HCT116 (cell line): ENCODE measurements around the gene NHLRC1. TPM values are rescaled to one million over a fixed set of nuclear protein-coding genes. Genes with fewer than 3 reads are reported as not detected.

Experiments used
- ATAC-seq: fragments of 200-7000 bp; cut with Tn5 transposase; 2 replicates; pipeline ENCODE4 v1.9.1; 2020; ENCODE audit warnings: mild to moderate bottlenecking, moderate library complexity
- BruUV-seq: library from RNA; stranded (reverse); fragments of 400-500 nt; replicated peaks from 2 replicates; lab custom pipeline; 2021; lab: Mats Ljungman, UMichigan
- CTCF ChIA-PET: fragments of 300-600 bp; sonication (Branson Sonifier 250); formaldehyde crosslinking; loops from one replicate; lab custom pipeline; 2021; ENCODE audit warnings: antibody characterized with exemption; lab: Charles Lee
- POLR2A ChIA-PET: fragments of 300-600, 350-600 bp; sonication (Branson Sonifier 250); formaldehyde crosslinking; loops from one replicate; lab custom pipeline; 2021; ENCODE audit warnings: antibody characterized with exemption; lab: Charles Lee
- RAD21 ChIA-PET, 2 experiments: fragments of 300-600 bp; sonication (Branson Sonifier 250); formaldehyde crosslinking; loops; one replicate each; lab custom pipeline; 2023; ENCODE audit warnings: low total read pairs in 2 of 2; ENCODE audit not compliant: uncharacterized antibody in 2 of 2, unreplicated experiment in 2 of 2, low non-redundant PET in 1 of 2; lab: Charles Lee
- DNase-seq: peaks from one replicate; pipeline ENCODE4 v3.0.0-alpha.2; 2010; ENCODE audit warnings: low read depth, low spot score
- H2AFZ ChIP-seq: fragments of 200-600 bp; shearing (Covaris generic), sonication (generic); 2 replicates; pipeline ENCODE4 v1.6.1; 2017; ENCODE audit warnings: low read depth, mixed run types, mixed read lengths, antibody characterized with exemption, low read length; ENCODE audit not compliant: poor library complexity, severe bottlenecking
- H3K27ac ChIP-seq: 2 replicates; pipeline ENCODE4 v1.5.1; 2012; ENCODE audit warnings: low read depth, low read length
- H3K27me3 ChIP-seq: fragments of 200-600 bp; sonication (generic); 2 replicates; pipeline ENCODE4 v1.6.1; 2016; ENCODE audit warnings: mixed run types, low read length, mixed read lengths; ENCODE audit not compliant: insufficient read depth
- H3K36me3 ChIP-seq, 2 experiments: fragments of 200-500 bp in 1 of 2; fragments of 200-600 bp in 1 of 2; sonication (Bioruptor generic) in 1 of 2; sonication (generic) in 1 of 2; 2 replicates each; pipeline versions ENCODE4 v1.5.1 to v1.6.1; 2014 to 2016; ENCODE audit warnings: low read length in 2 of 2, inconsistent platforms in 1 of 2, mixed read lengths in 1 of 2, mixed run types in 1 of 2; ENCODE audit not compliant: insufficient read depth in 2 of 2, control insufficient read depth in 1 of 2
- H3K4me1 ChIP-seq, 2 experiments: fragments of 200-600 bp in 1 of 2; sonication (generic) in 1 of 2; 2 replicates each; pipeline versions ENCODE4 v1.5.1 to v1.6.1; 2012 to 2017; ENCODE audit warnings: low read length in 2 of 2, inconsistent platforms in 1 of 2, mild to moderate bottlenecking in 1 of 2, mixed read lengths in 1 of 2, mixed run types in 1 of 2, moderate library complexity in 1 of 2; ENCODE audit not compliant: insufficient read depth in 2 of 2, control insufficient read depth in 1 of 2
- H3K4me2 ChIP-seq: fragments of 200-600 bp; sonication (generic); 2 replicates; pipeline ENCODE4 v1.6.1; 2017; ENCODE audit warnings: mixed run types, low read length, mixed read lengths
- H3K4me3 ChIP-seq, 2 experiments: fragments of 200-600 bp in 1 of 2; sonication (generic) in 1 of 2; replicated peaks in 1 of 2; 2 replicates each; pipeline ENCODE4 v1.5.1; 2011 to 2016; ENCODE audit warnings: low read length in 2 of 2, control low read depth in 1 of 2, low read depth in 1 of 2, mild to moderate bottlenecking in 1 of 2, mixed read lengths in 1 of 2, mixed run types in 1 of 2
- H3K79me2 ChIP-seq: fragments of 200-600 bp; sonication (generic); 2 replicates; pipeline ENCODE4 v1.6.1; 2017; ENCODE audit warnings: mild to moderate bottlenecking, mixed run types, low read length, moderate library complexity, mixed read lengths; ENCODE audit not compliant: insufficient read depth
- H3K9ac ChIP-seq: fragments of 200-600 bp; sonication (generic); 2 replicates; pipeline ENCODE4 v1.6.1; 2016; ENCODE audit warnings: low read length, mixed read lengths
- H3K9me2 ChIP-seq: fragments of 200-600 bp; sonication (generic), shearing (Covaris generic); 2 replicates; pipeline ENCODE4 v1.6.1; 2017; ENCODE audit warnings: mixed run types, mild to moderate bottlenecking, moderate library complexity; ENCODE audit not compliant: insufficient read depth
- H3K9me3 ChIP-seq, 2 experiments: fragments of 200-500 bp in 1 of 2; fragments of 200-600 bp in 1 of 2; sonication (Bioruptor generic) in 1 of 2; sonication (generic) in 1 of 2; 2 replicates each; pipeline ENCODE4 v1.6.1; 2014 to 2017; ENCODE audit warnings: low read length in 2 of 2, mixed read lengths in 2 of 2, inconsistent platforms in 1 of 2, low read depth in 1 of 2, mild to moderate bottlenecking in 1 of 2, mixed run types in 1 of 2, moderate library complexity in 1 of 2; ENCODE audit not compliant: control insufficient read depth in 1 of 2, insufficient read depth in 1 of 2
- H4K20me1 ChIP-seq: fragments of 200-600 bp; sonication (generic), shearing (Covaris generic); 2 replicates; pipeline ENCODE4 v1.6.1; 2017; ENCODE audit warnings: mixed run types, mild to moderate bottlenecking, moderate library complexity; ENCODE audit not compliant: insufficient read depth
- EGR1 ChIP-seq: IDR thresholded peaks from 2 replicates; pipeline ENCODE4 v1.6.1; 2012; ENCODE audit warnings: low read depth
- ELF1 ChIP-seq: IDR thresholded peaks from 2 replicates; pipeline ENCODE4 v1.6.1; 2012; ENCODE audit warnings: low read depth, borderline replicate concordance
- EZH2 ChIP-seq: fragments of 200-600 bp; sonication (generic); IDR thresholded peaks from 2 replicates; pipeline ENCODE4 v1.6.1; 2017; ENCODE audit warnings: antibody characterized with exemption, mixed run types
- EZH2phosphoT487 ChIP-seq: fragments of 200-600 bp; IDR thresholded peaks from 2 replicates; pipeline ENCODE4 v1.6.1; 2018; ENCODE audit warnings: antibody characterized with exemption, borderline replicate concordance
- JUND ChIP-seq: IDR thresholded peaks from 2 replicates; pipeline ENCODE4 v1.6.1; 2012
- RAD21 ChIP-seq: IDR thresholded peaks from 2 replicates; pipeline ENCODE4 v1.6.1; 2012; ENCODE audit warnings: low read depth, mild to moderate bottlenecking
- SP1 ChIP-seq: IDR thresholded peaks from 2 replicates; pipeline ENCODE4 v1.6.1; 2012; ENCODE audit warnings: low read depth
- SRF ChIP-seq: IDR thresholded peaks from 2 replicates; pipeline ENCODE4 v1.6.1; 2012; ENCODE audit warnings: low read depth
- TCF7L2 ChIP-seq: IDR thresholded peaks from 2 replicates; pipeline ENCODE4 v1.7.0; 2011; ENCODE audit warnings: borderline replicate concordance, inconsistent platforms; ENCODE audit not compliant: insufficient read depth, insufficient read length; ENCODE audit errors: extremely low read depth
- ZFX ChIP-seq: fragments of 450-650 bp; IDR thresholded peaks from 2 replicates; pipeline ENCODE4 v1.6.1; 2017
- intact Hi-C: fragments of 100-400 bp; cut with micrococcal nuclease; formaldehyde crosslinking; loops from 2 replicates; pipeline ENCODE4 v1.10.0; 2022
- total RNA-seq: library from RNA; stranded (reverse); gene quantifications from one replicate; pipeline ENCODE4 v1.2.1, GENCODE V29; 2021; ENCODE audit not compliant: unreplicated experiment
- TF ChIP-seq, protein P1 (sequence below), 3 experiments: fragments of 200-600 bp in 1 of 3; sonication (generic) in 1 of 3; IDR thresholded peaks in 2 of 3; conservative IDR thresholded peaks in 1 of 3; 2 replicates each; pipeline ENCODE4 v1.5.1; 2012 to 2017; ENCODE audit warnings: low read depth in 2 of 3, low read length in 2 of 3, antibody characterized with exemption in 1 of 3, borderline replicate concordance in 1 of 3, control low read depth in 1 of 3, mild to moderate bottlenecking in 1 of 3, mixed read lengths in 1 of 3, mixed run types in 1 of 3, moderate library complexity in 1 of 3; ENCODE audit not compliant: insufficient read depth in 1 of 3
- TF ChIP-seq, protein P2 (sequence below): IDR thresholded peaks from 2 replicates; pipeline ENCODE4 v1.6.1; 2011; ENCODE audit warnings: mild to moderate bottlenecking, low read length, moderate library complexity; ENCODE audit not compliant: insufficient replicate concordance; ENCODE audit errors: extremely low read depth
- TF ChIP-seq, protein P3 (sequence below): IDR thresholded peaks from 2 replicates; pipeline ENCODE4 v1.6.1; 2012

The NHLRC1 gene
- total RNA-seq, 1 experiment from 2014 or later = not detected

DNA sequence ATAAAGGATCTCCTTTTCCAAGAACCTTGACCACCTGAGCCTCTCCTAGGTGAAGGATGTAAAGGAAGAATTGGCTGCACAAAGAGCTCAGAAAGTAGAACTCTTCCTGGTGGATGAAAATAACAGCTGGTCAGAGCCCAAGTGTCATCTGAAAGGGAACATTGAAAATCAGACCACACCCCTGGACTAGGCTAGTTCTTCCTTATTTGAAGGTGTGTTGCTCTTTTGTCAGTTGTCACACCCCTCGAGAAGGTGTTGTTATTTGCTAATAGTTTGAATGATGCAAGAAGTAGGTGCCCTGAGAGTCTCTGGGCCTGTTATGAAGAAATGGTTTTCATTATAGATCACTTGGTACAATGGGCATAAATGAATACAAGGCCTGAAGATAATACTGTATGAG lies 31.1 kb downstream of the NHLRC1 start:
- Histone ChIP-seq H3K4me2 (no peak overlapping the region), H2AFZ (no peak overlapping the region), H3K27ac (no peak overlapping the region), H3K9ac (no peak overlapping the region), H4K20me1 (no peaks in the 10 kb centered on the region), H3K9me2 (no peaks in the 10 kb centered on the region), H3K9me3 (0 out of 4 replicates have a peak, but pooled peaks cover 0 to 3% of the 10 kb centered on the region in 2 experiments), H3K4me1 (no peaks in the 10 kb centered on the region), H3K27me3 (no peaks in the 10 kb centered on the region), H3K4me3 (no peak overlapping the region), H3K36me3 (no peaks in the 10 kb centered on the region), H3K79me2 (no peaks in the 10 kb centered on the region)
- CTCF ChIA-PET = no interaction called here
- TF ChIP-seq SP1 = no peak
- no peak for TF ChIP-seq ZFX
- TF ChIP-seq ELF1 = no peak
- no peak for TF ChIP-seq SRF
- TF ChIP-seq EZH2phosphoT487 = no peak
- TF ChIP-seq, protein P1, sequence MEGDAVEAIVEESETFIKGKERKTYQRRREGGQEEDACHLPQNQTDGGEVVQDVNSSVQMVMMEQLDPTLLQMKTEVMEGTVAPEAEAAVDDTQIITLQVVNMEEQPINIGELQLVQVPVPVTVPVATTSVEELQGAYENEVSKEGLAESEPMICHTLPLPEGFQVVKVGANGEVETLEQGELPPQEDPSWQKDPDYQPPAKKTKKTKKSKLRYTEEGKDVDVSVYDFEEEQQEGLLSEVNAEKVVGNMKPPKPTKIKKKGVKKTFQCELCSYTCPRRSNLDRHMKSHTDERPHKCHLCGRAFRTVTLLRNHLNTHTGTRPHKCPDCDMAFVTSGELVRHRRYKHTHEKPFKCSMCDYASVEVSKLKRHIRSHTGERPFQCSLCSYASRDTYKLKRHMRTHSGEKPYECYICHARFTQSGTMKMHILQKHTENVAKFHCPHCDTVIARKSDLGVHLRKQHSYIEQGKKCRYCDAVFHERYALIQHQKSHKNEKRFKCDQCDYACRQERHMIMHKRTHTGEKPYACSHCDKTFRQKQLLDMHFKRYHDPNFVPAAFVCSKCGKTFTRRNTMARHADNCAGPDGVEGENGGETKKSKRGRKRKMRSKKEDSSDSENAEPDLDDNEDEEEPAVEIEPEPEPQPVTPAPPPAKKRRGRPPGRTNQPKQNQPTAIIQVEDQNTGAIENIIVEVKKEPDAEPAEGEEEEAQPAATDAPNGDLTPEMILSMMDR (IDR thresholded peaks at IDR 0.05 in 2 of 3, conservative IDR thresholded peaks at IDR 0.05 in 1 of 3; ENCODE audit: borderline replicate concordance in 1 of 3, insufficient read depth in 1 of 3, low read depth in 2 of 3, low read length in 2 of 3) = no peak
- TF ChIP-seq EGR1 = no peak
- TF ChIP-seq EZH2 = no peak
- no TSS peak for BruUV-seq
- RAD21 ChIA-PET = no interaction called here
- intact Hi-C loops = loop anchor here (1.0 kb wide), 1 partner anchor 40 kb away; no protein-coding TSS in a partner anchor
- no peak for ATAC-seq
- no peak for DNase-seq
- POLR2A ChIA-PET = no interaction called here

DNA sequence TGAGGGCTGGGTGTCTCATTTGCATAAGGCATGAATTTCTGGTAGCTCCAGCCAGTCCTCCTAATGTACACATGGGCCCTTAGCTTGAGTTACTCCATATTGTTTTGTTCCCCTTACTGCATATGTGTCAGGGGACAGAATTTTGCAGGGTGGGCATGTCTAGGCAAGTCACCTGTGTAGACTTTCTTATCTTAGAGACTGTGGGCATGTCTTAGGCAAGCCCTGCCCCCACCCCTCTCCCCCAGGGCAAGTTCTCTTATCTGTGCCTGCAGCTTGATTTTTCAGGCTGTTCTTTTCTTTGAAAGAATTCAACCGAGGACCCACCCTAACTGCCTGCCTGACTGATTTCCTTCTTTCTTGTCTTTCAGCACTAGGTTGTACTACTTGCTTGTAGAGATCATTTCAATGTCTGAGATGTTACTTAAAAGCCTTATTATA lies 32.1 kb downstream of the NHLRC1 start:
- DNase-seq = no peak
- H3K36me3 ChIP-seq = no peaks in the 10 kb centered on the region
- no peak for ATAC-seq
- ChIA-PET RAD21 (no interaction called here), CTCF (no interaction called here), POLR2A (no interaction called here)
- no peak overlapping the region for H3K4me2 ChIP-seq
- H3K9me3 ChIP-seq = 0 out of 4 replicates have a peak, but pooled peaks cover 0 to 3% of the 10 kb centered on the region in 2 experiments
- H3K27me3 ChIP-seq = no peaks in the 10 kb centered on the region
- H3K9ac ChIP-seq = no peak overlapping the region
- H3K4me1 ChIP-seq = no peaks in the 10 kb centered on the region
- no peaks in the 10 kb centered on the region for H3K79me2 ChIP-seq
- no peaks in the 10 kb centered on the region for H3K9me2 ChIP-seq
- H2AFZ ChIP-seq = no peak overlapping the region
- no peak overlapping the region for H3K4me3 ChIP-seq
- H3K27ac ChIP-seq = no peak overlapping the region
- no TSS peak for BruUV-seq
- no peaks in the 10 kb centered on the region for H4K20me1 ChIP-seq
- intact Hi-C loops = no loop called here
- TF ChIP-seq, protein P2, sequence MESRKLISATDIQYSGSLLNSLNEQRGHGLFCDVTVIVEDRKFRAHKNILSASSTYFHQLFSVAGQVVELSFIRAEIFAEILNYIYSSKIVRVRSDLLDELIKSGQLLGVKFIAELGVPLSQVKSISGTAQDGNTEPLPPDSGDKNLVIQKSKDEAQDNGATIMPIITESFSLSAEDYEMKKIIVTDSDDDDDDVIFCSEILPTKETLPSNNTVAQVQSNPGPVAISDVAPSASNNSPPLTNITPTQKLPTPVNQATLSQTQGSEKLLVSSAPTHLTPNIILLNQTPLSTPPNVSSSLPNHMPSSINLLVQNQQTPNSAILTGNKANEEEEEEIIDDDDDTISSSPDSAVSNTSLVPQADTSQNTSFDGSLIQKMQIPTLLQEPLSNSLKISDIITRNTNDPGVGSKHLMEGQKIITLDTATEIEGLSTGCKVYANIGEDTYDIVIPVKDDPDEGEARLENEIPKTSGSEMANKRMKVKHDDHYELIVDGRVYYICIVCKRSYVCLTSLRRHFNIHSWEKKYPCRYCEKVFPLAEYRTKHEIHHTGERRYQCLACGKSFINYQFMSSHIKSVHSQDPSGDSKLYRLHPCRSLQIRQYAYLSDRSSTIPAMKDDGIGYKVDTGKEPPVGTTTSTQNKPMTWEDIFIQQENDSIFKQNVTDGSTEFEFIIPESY = no peak
- TF ChIP-seq TCF7L2 (no peak), SRF (no peak), JUND (no peak), RAD21 (no peak), EZH2 (no peak)
- TF ChIP-seq, protein P3, sequence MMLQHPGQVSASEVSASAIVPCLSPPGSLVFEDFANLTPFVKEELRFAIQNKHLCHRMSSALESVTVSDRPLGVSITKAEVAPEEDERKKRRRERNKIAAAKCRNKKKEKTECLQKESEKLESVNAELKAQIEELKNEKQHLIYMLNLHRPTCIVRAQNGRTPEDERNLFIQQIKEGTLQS = no peak
